Right lobe of liver (tissue), 6 donors: ENCODE results near the gene CHKA. TPM values are rescaled to one million over a fixed set of nuclear protein-coding genes. Genes with fewer than 3 reads are reported as not detected.
A peak's percentile ranks its signal among the peaks of the same experiment; 100 is the strongest.

Experiments
- ATAC-seq, 4 donors: fragments of 200-7000 bp; cut with Tn5 transposase; one replicate each; pipeline ENCODE4 v1.9.1; 2020; ENCODE audit warnings: mild to moderate bottlenecking in 4 of 4, moderate library complexity in 4 of 4
- DNase-seq, 3 donors: peaks; one replicate each; pipeline ENCODE4 v3.0.0-alpha.2; 2020
- H3K27ac ChIP-seq, 3 donors: fragments of 200-600 bp; one replicate each; pipeline ENCODE4 v1.8.0; 2022
- H3K27me3 ChIP-seq, 2 donors: fragments of 200-600 bp; one replicate each; pipeline ENCODE4 v1.8.0; 2022
- H3K36me3 ChIP-seq, 4 donors: fragments of 200-600 bp; sonication (generic) in 1 of 4; one replicate each; pipeline versions ENCODE4 v1.5.1 to v1.8.0; 2017 to 2022; ENCODE audit warnings: control low read depth in 1 of 4
- H3K4me1 ChIP-seq, 4 donors: fragments of 200-600 bp; sonication (generic) in 1 of 4; one replicate each; pipeline versions ENCODE4 v1.5.1 to v1.8.0; 2017 to 2022; ENCODE audit warnings: control low read depth in 1 of 4
- H3K4me3 ChIP-seq, 3 donors: fragments of 200-600 bp; one replicate each; pipeline ENCODE4 v1.8.0; 2022
- H3K9me3 ChIP-seq, 4 donors: fragments of 200-600 bp; sonication (generic) in 1 of 4; one replicate each; pipeline versions ENCODE4 v1.5.1 to v1.8.0; 2017 to 2022; ENCODE audit warnings: control low read depth in 1 of 4
- CTCF ChIP-seq, 4 donors: fragments of 200-600 bp in 3 of 4; fragments of 450-650 bp in 1 of 4; IDR thresholded peaks; one replicate each; pipeline versions ENCODE4 v1.5.1 to v1.8.0; 2016 to 2022; ENCODE audit warnings: antibody characterized with exemption in 4 of 4, mild to moderate bottlenecking in 2 of 4
- POLR2A ChIP-seq: fragments of 450-650 bp; IDR thresholded peaks from one replicate; pipeline ENCODE4 v1.6.1; 2017; ENCODE audit warnings: antibody characterized with exemption, mild to moderate bottlenecking
- WGBS: methylation state at CpG from one replicate; pipeline ENCODE4 v1.1.6; 2018; ENCODE audit warnings: low coverage, low lambda C conversion rate; ENCODE audit not compliant: insufficient coverage; ENCODE audit errors: missing lambda C conversion rate; 5-methylcytosine and 5-hydroxymethylcytosine counted together
- intact Hi-C, 2 donors: fragments of 100-400 bp; cut with DNase I; formaldehyde crosslinking; loops; one replicate each; pipeline versions ENCODE4 v1.11.2 to v1.14.1; 2022
- total RNA-seq, 6 experiments: library from RNA; depleted of rRNA in 2 of 6; stranded (reverse); fragments of >200 nt in 2 of 6; fragmentation: NEBNext Ultra II Directional in 3 of 6; extraction: Animal tissue kit (Norgen Biotek cat#: 25700) in 3 of 6; gene quantifications; one replicate each; pipeline versions ENCODE4 v1.1.0 to v1.2.4, GENCODE V29; 2016 to 2023
- donor health status: DM: no; HTN: yes; CAD: no.
- donor health status: DM: no; HTN: no; CAD: no.
- donor health status: DM: no; HTN: no; CAD: no.
- donor health status: DM: no; HTN: yes; CAD: no.
- donor health status: DM: no; HTN: yes; CAD: no.

The CHKA gene
- total RNA-seq, 6 experiments from 2014 or later, result 15.1 to 35.8 (median 28.5) TPM

GRCh38 chr11:68143310-68143689 is 22.1 kb upstream of the CHKA start:
- WGBS, result 43% methylated on average over 1 of the region's 4 CpGs
- ATAC-seq, result no peak
- Histone ChIP-seq H3K4me3 (no peak overlapping the region), H3K4me1 (peaks cover 0 to 53% (median 23%) of the 10 kb centered on the region in 4 donors), H3K27ac (no peak overlapping the region), H3K9me3 (no peaks in the 10 kb centered on the region), H3K27me3 (no peaks in the 10 kb centered on the region), H3K36me3 (no peaks in the 10 kb centered on the region)
- TF ChIP-seq POLR2A (no peak), CTCF (IDR thresholded peaks at IDR 0.05) (no peak)
- intact Hi-C loops, result no loop called here
- no peak for DNase-seq

GRCh38 chr11:68142441-68143309 is 21.5 kb upstream of the CHKA start:
- H3K27me3 ChIP-seq, result no peaks in the 10 kb centered on the region
- no peaks in the 10 kb centered on the region for H3K36me3 ChIP-seq
- peaks cover 0 to 59% (median 24%) of the 10 kb centered on the region in 4 donors for H3K4me1 ChIP-seq
- 0% methylated on average over 1 of the region's 16 CpGs for WGBS
- H3K9me3 ChIP-seq, result no peaks in the 10 kb centered on the region
- H3K4me3 ChIP-seq, result no peak overlapping the region
- peak in 1 of 3 donors; percentile 74 for DNase-seq
- TF ChIP-seq POLR2A, result no peak
- no peak for TF ChIP-seq CTCF (IDR thresholded peaks at IDR 0.05)
- H3K27ac ChIP-seq, result peak overlapping the region in 1 of 3 donors; percentile 36
- peak in 2 of 4 donors; percentile 11 to 21 for ATAC-seq
- intact Hi-C loops, result no loop called here

- WGBS, result 65% methylated on average over 5 of the region's 13 CpGs
- intact Hi-C loops, result no loop called here
- H3K36me3 ChIP-seq, result no peaks in the 10 kb centered on the region
- no peaks in the 10 kb centered on the region for H3K27me3 ChIP-seq
- H3K4me1 ChIP-seq, result peaks cover 0 to 55% (median 21%) of the 10 kb centered on the region in 4 donors
- H3K9me3 ChIP-seq, result no peaks in the 10 kb centered on the region
- DNase-seq, result peak in 2 of 3 donors; percentile 76 to 83
- H3K4me3 ChIP-seq, result no peak overlapping the region
- TF ChIP-seq CTCF (IDR thresholded peaks at IDR 0.05), result no peak
- TF ChIP-seq POLR2A, result no peak
- peak overlapping the region in 1 of 3 donors; percentile 36 for H3K27ac ChIP-seq
- peak in 3 of 4 donors; percentile 20 to 23 (median 20) for ATAC-seq
Observed at GRCh38 chr11:68142028-68142412, 20.8 kb upstream of the CHKA start.

- TF ChIP-seq POLR2A (no peak), CTCF (IDR thresholded peaks at IDR 0.05) (no peak)
- WGBS, result 90% methylated on average over 2 of the region's 8 CpGs
Observed at GRCh38 chr11:68141246-68142027, 20.2 kb upstream of the CHKA start.

More at GRCh38 chr11:68141246-68142027, 20.2 kb upstream of the CHKA start:
- ATAC-seq, result no peak
- Histone ChIP-seq H3K4me1 (peaks cover 0 to 50% (median 17%) of the 10 kb centered on the region in 4 donors), H3K9me3 (no peaks in the 10 kb centered on the region), H3K27ac (no peak overlapping the region), H3K27me3 (no peaks in the 10 kb centered on the region), H3K4me3 (no peak overlapping the region), H3K36me3 (no peaks in the 10 kb centered on the region)
- intact Hi-C loops, result no loop called here
- no peak for DNase-seq
